Caki2 (cell line): ENCODE measurements around the gene TIAL1. TPM values are rescaled to one million over a fixed set of nuclear protein-coding genes. Genes with fewer than 3 reads are reported as not detected.
"Not testable (repeated sequence)": the region's sequence is repeated elsewhere in the genome, so short reads cannot be mapped to it uniquely, and the experiment has no call there.

Experiments used
- DNase-seq: peaks from one replicate; pipeline ENCODE4 v3.0.0-alpha.2; 2015; ENCODE audit warnings: low read depth
- in situ Hi-C: cut with HindIII; loops from 2 replicates; pipeline ENCODE4 v1.10.0; 2016; ENCODE audit warnings: low sequenced_read_pairs, low pct_unique_long_range_greater_than_20kb, mixed read lengths
- total RNA-seq: library from RNA; depleted of rRNA; stranded (reverse); fragments of >200 nt; shearing (Covaris generic); gene quantifications from 2 replicates; pipeline ENCODE4 v1.2.3, GENCODE V29; 2014; ENCODE audit warnings: low replicate concordance; rRNA removed

The TIAL1 gene, protein sequence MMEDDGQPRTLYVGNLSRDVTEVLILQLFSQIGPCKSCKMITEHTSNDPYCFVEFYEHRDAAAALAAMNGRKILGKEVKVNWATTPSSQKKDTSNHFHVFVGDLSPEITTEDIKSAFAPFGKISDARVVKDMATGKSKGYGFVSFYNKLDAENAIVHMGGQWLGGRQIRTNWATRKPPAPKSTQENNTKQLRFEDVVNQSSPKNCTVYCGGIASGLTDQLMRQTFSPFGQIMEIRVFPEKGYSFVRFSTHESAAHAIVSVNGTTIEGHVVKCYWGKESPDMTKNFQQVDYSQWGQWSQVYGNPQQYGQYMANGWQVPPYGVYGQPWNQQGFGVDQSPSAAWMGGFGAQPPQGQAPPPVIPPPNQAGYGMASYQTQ
- total RNA-seq = 25.3 and 75.8 TPM in 2 replicates

DNA sequence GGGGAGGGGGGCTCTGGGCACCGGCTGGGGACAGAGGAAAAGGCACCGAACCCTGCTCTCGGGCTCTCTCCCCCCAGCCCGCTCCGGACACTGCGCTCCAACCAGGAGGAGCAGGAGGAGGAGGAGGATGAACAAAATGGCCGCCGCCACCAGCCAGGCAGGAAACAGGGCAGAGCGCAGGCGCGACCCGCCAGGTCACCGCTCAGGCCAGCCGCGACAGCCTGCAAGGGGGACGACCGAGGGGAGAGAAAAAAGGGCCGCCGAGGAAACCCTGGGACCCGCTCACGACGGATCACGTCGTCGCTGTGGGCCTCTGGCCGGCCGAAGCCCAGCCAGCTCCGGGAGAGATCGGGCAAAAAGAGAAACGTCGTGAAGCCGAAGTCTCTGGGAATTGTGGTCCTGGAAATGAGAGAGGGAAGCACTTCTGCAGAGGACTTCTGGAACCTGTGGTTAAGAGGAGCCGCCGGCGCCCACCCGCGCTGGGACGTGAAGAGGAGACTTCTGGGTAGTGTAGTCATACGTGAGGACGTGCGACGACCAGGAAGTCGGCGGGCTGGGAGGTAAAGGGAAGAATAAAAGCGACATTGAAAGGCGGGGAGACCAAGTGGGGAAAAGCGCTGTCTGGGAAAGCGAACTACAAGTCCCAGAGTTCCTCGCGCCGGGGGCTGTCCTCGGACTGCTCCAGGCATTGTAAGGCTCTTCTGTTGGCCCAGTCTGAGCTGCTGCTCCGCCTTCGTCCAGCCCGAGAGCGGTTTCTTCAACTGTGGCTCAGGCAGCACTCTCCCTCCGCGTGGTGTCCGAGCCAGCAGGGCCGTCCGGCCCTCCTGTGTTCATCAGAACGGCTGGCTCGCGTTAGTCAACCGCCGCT lies at the start of gene TIAL1:
Gene TIAL1 (minus strand): TSS at position 428 of the 868 bp plus-strand sequence. CDS start 499 bp downstream, outside the sequence.
- in situ Hi-C loops = no loop called here
- DNase-seq = peak; percentile 99

DNA sequence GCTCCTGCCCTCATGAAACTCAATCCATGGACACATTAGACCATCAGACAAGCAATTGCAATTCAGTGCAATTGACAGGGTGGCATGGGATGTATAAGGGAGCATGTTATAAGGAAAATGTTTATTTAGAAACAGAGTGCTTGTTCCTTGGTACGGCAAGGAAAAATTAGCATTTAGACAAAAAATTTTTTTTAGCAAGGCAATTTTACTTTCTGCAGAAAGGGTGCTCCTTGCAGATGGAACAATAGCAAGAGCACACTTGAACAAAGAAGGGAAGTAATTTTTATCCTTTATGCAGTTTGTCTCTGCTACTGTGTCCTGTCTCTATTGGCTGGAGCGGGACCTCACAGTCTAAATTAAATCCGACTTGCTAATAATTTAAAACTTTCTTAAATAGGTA lies 48.2 kb upstream of the TIAL1 start:
- in situ Hi-C loops = no loop called here
- DNase-seq = no peak

- in situ Hi-C loops = no loop called here
- DNase-seq = no peak
These were observed 47.5 kb upstream of the TIAL1 start for GRCh38 chr10:119644205-119644814.

DNA sequence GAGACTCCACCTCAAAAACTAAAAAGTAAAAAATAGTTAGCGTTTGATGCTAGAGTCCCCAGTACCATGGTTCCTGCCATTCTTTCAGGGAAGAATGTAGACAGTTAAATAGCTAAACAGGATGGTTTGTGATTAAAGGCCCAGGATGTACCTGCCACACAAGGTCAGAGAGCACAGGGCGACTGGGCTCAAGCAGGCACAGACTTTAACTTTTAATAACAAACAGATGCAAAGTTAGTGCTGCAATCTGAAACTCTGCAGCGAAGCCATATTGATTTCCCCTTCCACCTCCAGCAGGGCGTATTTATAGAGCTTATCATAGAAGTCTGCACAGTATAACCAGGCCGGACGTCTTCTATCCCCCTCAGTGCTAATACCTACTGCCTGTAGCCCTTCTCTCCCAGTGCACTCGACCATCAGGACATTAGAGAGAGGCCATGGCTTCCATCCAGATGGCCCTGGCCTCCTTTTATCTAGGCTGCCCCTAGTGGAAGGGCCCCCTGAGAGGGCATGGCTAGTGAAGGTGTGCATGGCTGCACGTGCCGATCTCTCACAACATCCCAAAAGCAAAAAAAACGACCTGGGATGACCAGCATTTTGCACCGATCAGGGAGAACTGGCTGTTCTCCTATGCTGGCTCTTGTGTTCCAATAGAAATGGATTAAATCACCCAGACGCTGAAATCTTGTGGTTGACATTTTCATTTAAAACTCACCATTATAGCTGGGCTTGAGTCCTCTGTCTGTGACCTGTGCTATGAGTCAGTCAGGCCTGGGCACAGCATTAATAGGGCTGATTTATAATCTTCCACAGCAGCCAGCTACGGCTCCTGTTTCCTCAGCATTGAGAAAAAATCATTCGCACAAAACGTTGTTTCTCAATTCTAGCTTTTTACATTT lies 46.8 kb upstream of the TIAL1 start:
- no peak for DNase-seq
- in situ Hi-C loops = no loop called here

- no peak for DNase-seq
- in situ Hi-C loops = no loop called here
These were observed 45.9 kb upstream of the TIAL1 start for GRCh38 chr10:119642556-119643111.

DNA sequence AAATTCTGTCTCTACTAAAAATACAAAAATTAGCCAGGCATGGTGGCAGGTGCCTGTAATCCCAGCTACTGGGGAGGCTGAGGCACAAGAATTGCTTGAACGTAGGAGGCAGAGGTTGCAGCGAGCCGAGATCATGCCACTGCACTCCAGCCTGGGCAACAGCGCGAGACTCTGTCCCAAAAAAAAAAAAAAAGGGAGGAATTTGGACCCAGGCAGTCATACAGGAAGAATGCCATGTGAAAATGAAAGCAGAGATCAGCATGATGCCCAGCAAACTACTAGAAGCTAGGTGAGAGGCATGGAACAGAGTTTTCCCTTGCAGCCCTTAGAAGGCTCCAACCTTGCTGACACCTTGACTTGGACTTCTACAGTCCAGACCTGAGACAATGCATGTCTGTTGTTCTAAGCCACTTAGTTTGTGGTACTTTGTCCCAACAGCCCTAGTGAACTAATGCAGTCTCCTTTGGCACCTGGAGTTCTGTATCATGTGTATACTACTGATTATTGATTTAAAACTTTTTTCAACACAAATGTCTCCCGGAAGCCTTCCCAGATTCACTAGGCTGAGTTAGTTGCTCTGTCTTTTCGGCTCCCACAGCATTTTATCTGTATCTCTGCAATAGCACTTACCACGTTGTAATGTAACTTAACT lies 44.2 kb upstream of the TIAL1 start:
- DNase-seq = no peak
- in situ Hi-C loops = no loop called here

- DNase-seq = no peak
- in situ Hi-C loops = no loop called here
These were observed 43.6 kb upstream of the TIAL1 start for GRCh38 chr10:119640384-119640783.

DNA sequence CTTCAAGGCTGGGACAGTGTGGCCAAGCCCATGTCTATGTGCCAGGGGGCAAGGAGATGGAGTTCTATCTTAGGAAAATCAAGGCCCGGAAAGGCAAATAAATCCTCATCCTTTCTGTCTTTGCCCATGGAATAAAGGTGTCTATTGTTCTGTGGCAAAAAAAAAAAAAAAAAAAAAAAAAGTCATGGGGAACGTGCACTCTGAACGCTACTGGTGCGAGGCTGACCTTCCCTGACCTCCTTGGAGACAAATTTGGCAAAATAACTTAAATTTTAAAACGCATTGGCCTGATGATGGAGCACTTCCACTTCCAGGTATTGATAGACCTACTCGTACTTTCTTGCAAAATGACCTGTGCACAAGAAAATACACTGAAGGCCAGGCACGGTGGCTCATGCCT lies 42.2 kb upstream of the TIAL1 start:
- DNase-seq = no peak
- in situ Hi-C loops = no loop called here

DNA sequence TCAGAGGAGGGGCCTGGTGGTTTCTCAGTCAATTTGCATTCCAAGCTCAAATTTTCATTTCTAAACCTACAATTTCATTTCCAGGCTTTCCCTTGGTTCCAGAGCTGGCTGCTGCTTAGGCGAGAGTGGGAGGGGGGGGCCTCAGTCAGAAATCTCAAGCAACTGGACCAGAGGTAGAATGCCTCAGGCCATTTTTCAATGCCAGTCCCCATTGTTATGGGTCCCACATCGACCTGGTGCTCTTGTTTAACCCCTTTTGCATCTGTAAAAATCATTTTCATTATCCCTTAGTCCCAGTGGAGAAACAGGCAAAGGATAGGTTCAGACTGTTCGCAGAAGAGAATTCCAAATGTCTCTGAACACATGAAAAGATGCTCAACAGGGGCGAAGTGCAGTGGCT lies 40.9 kb upstream of the TIAL1 start:
- DNase-seq = no peak
- in situ Hi-C loops = no loop called here

GRCh38 chr10:119634219-119634544 lies 37.4 kb upstream of the TIAL1 start:
- in situ Hi-C loops = no loop called here
- no peak for DNase-seq

DNA sequence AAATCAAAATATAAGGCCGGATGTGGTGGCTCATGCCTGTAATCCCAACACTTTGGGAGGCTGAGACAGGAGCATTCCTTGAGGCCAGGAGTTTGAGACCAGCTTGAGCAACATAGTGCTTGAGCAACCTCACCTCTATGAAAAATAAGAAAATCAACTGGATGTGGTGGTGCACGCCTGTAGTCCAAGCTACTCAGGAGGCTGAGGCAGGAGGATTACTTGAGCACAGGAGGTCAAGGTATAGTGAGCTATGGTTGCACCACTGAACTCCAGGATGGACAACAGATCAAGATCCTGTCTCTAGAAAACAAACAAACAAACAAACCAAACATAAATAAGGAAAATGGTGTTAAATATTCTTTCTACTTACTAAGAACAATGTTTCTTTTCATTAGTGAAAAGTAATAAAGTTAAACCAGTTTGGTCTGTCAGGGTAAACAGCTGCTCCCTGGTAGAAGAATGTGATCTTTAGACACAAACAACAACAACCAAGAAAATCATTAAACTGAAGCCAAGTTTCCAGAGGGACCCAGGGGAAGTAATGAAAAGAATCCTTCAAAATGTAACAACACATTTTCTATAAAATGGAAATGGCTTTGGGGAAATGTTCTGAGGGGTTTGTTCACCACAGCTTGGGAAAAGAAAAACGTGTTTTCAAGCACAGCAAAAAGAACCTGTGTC lies 36.9 kb upstream of the TIAL1 start:
- no peak for DNase-seq
- in situ Hi-C loops = no loop called here

- in situ Hi-C loops = no loop called here
These were observed 33.5 kb upstream of the TIAL1 start for GRCh38 chr10:119630300-119630699.

DNA sequence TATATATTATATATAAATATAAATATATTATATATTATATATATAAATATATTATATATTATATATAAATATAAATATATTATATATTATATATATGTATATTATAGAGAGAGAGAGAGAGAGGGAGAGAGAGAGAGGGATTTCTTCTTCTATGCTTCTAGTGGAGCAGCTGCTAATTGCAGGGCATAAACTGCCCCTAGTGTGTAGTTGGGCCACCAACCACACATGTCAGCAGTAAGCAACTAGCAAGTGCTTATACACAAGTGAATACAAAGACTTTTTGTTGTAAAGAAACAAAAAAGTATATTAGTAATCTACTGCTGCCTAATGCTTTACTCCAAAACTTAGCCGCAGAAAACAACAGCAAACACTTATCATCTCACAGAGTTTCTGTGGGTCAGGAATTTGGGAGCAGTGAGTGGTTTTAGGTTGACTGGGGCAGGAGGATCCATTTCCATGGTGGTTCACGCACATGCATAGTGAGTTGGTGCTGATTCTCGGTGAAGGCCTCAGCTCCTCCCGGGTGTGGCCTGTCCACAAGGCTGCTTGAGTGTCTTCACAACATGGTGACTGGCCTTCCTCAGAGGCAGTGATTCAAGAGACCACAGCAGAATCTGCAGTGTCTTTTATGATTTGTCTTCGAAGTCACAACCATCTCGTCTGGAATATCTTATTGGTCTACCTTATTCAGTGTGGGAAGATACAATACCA lies 29.0 kb upstream of the TIAL1 start:
- in situ Hi-C loops = no loop called here
- no peak for DNase-seq

More at GRCh38 chr10:119630300-119630699, 33.5 kb upstream of the TIAL1 start:
- no peak for DNase-seq

DNA sequence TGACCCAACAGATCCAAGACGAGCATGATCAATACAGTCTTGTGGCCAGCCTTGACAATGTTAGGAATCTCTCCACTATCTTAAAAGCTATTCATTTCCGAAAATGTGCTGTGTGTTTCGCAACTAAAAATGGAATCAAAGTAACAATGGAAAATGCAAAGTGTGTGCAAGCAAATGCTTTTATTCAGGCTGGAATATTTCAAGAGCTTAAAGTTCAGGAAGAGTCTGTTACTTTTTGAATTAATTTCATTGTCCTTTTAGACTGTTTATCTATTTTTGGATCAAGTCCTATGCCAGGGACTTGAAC lies 24.3 kb upstream of the TIAL1 start:
- in situ Hi-C loops = no loop called here
- DNase-seq = no peak

DNA sequence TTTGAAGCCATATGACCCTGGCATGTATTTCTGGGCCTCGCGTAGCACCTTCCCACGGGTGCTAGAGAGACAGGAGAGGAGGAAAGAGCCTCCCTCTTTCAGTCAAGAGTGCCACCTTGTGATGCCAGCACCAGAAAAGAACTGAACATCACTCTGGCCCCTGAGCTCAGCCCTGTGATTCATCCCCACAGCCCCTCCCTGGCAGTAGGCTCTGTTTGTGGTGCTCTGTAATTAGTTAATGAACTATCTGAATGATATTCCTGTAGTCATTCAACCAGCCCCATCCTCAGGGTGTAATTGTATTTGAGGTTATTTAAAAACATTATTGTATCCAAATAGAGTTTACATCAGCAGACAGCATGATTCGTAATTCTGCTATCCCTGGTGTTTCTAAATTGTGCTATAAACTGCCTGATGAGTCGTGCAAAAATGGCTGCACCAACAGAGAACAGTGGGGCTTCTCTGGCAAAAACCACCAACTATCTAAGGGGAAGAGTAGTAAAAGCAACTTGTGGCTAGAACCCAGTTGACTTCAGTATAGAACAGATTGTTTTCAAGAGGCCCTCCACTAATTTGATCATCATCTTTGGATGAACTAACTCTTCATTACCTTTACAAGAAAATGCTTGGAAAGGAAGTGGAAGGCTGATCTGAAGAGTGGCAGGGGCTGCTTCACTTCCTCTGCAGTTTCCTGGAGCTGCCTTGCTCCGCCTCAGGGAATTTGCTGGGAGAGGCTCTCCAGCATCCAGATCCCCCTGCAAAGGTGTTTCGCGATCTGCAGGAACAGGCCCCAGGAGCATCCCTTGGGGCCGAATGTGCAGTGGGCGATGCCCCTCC lies 23.7 kb upstream of the TIAL1 start:
- peak; percentile 58 for DNase-seq
- in situ Hi-C loops = no loop called here

DNA sequence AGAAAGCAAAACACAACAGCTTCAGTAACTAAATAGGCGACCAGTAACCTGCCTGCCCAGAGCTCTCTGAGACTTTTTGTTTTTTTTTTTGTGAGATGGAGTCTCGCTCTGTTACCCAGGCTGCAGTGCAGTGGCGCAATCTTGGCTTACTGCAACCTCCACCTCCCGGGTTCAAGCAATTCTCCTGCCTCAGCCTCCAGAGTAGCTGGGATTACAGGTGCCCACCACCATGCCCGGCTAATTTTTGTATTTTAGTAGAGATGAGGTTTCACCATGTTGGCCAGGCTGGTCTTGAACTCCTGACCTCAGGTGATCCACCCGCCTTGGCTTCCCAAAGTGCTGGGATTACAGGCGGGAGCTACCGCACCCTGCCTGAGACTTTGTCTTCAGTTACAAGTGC lies 23.0 kb upstream of the TIAL1 start:
- in situ Hi-C loops, DNase-seq: not testable (repeated sequence)
